ENCODE measurements around the gene VASP.

VASP gene

GRCh38 chr19:45506989-45507871 lies at the start of gene VASP:
TSS of gene VASP (plus strand) at chr19:45507479. CDS start at chr19:45507772, 293 bp downstream.
- no peak for TF ChIP-seq CTCF (conservative IDR thresholded peaks at IDR 0.05; ENCODE audit: control insufficient read depth, insufficient read depth, low read depth, low read length)
- DNase-seq (ENCODE audit: low read depth): peak; percentile 76
- peak within 1 kb of the TSS; percentile 93 for H3K4me3 ChIP-seq (ENCODE audit: control insufficient read depth, low read depth, low read length)

- TF ChIP-seq CTCF (conservative IDR thresholded peaks at IDR 0.05; ENCODE audit: control insufficient read depth, insufficient read depth, low read depth, low read length): no peak
- DNase-seq (ENCODE audit: low read depth): no peak
- no peak overlapping the region for H3K4me3 ChIP-seq (ENCODE audit: control insufficient read depth, low read depth, low read length)
Observed at GRCh38 chr19:45457776-45458175, 49.5 kb upstream of the VASP start.

GRCh38 chr19:45460807-45461347 lies 46.4 kb upstream of the VASP start:
- DNase-seq (ENCODE audit: low read depth): no peak
- no peak for TF ChIP-seq CTCF (conservative IDR thresholded peaks at IDR 0.05; ENCODE audit: control insufficient read depth, insufficient read depth, low read depth, low read length)
- no peak overlapping the region for H3K4me3 ChIP-seq (ENCODE audit: control insufficient read depth, low read depth, low read length)

GRCh38 chr19:45462174-45462573 lies 45.1 kb upstream of the VASP start:
- no peak for TF ChIP-seq CTCF (conservative IDR thresholded peaks at IDR 0.05; ENCODE audit: control insufficient read depth, insufficient read depth, low read depth, low read length)

GRCh38 chr19:45463241-45463640 lies 44.0 kb upstream of the VASP start:
- H3K4me3 ChIP-seq (ENCODE audit: control insufficient read depth, low read depth, low read length): no peak overlapping the region
- DNase-seq (ENCODE audit: low read depth): no peak
- TF ChIP-seq CTCF (conservative IDR thresholded peaks at IDR 0.05; ENCODE audit: control insufficient read depth, insufficient read depth, low read depth, low read length): no peak

More at GRCh38 chr19:45462174-45462573, 45.1 kb upstream of the VASP start:
- DNase-seq (ENCODE audit: low read depth): no peak
- H3K4me3 ChIP-seq (ENCODE audit: control insufficient read depth, low read depth, low read length): no peak overlapping the region

- DNase-seq (ENCODE audit: low read depth): no peak
- no peak for TF ChIP-seq CTCF (conservative IDR thresholded peaks at IDR 0.05; ENCODE audit: control insufficient read depth, insufficient read depth, low read depth, low read length)
- H3K4me3 ChIP-seq (ENCODE audit: control insufficient read depth, low read depth, low read length): no peak overlapping the region
Observed at GRCh38 chr19:45464274-45464673, 43.0 kb upstream of the VASP start.
